Measurements from ENCODE around the gene PDE10A.

GRCh38 chr6:165571721-165572132, 91.3 kb downstream of the PDE10A start:
- TF ChIP-seq CTCF (conservative IDR thresholded peaks at IDR 0.05) (no peak), ZFX (IDR thresholded peaks at IDR 0.05) (no peak)
